OCI-LY1 (cell line): ENCODE results near the gene TCF4.

Source experiments
- CTCF ChIP-seq: fragments of 200-600 bp; sonication (generic), shearing (Covaris generic); IDR thresholded peaks from 2 replicates; pipeline ENCODE4 v1.5.1; 2017; ENCODE audit warnings: mild to moderate bottlenecking, antibody characterized with exemption, low read length, moderate library complexity, mixed read lengths
- EZH2 ChIP-seq: fragments of 200-600 bp; sonication (generic), shearing (Covaris generic); IDR thresholded peaks from 2 replicates; pipeline ENCODE4 v1.8.0; 2017; ENCODE audit warnings: borderline replicate concordance, mixed run types, mild to moderate bottlenecking, antibody characterized with exemption, low read length, moderate library complexity, mixed read lengths

DNA sequence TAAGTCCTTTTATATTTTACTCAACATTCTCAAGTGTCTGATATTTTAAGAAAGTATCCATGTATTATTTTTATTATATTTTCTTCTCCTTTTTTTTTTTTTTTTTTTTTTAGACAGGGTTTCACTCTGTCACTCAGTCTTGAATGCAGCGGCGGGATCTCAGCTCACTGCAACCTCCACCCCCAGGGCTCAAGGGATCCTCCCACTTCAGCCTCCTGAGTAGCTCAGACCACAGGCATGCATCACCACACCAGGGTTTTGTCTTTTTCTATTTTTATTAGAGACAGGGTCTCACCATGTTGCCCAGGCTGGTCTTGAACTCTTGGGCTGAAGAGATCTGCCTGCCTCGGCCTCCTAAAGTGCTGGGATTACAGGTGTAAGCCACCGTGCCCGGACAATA, 212.1 kb downstream of the TCF4 start:
- TF ChIP-seq CTCF (no peak), EZH2 (no peak)
